LNCAP (cell line): ENCODE data around the gene GALNT10.

Experiments used
- CTCF ChIP-seq: fragments of 450-650 bp; IDR thresholded peaks from 2 replicates; pipeline ENCODE4 v1.5.1; 2017; ENCODE audit warnings: mild to moderate bottlenecking

GALNT10 gene

GRCh38 chr5:154377754-154378533, 187.4 kb downstream of the GALNT10 start:
- no peak for TF ChIP-seq CTCF

GRCh38 chr5:154380263-154380662, 189.7 kb downstream of the GALNT10 start:
- no peak for TF ChIP-seq CTCF

GRCh38 chr5:154384480-154385235, 194.1 kb downstream of the GALNT10 start:
- TF ChIP-seq CTCF = no peak

GRCh38 chr5:154385236-154385512, 194.6 kb downstream of the GALNT10 start:
- no peak for TF ChIP-seq CTCF

GRCh38 chr5:154386952-154387629, 196.6 kb downstream of the GALNT10 start:
- TF ChIP-seq CTCF = no peak

- TF ChIP-seq CTCF = no peak
Observed at GRCh38 chr5:154388842-154389241, 198.3 kb downstream of the GALNT10 start.

GRCh38 chr5:154390096-154390495, 199.6 kb downstream of the GALNT10 start:
- TF ChIP-seq CTCF = no peak
